ENCODE measurements around the gene C12orf56.
A peak's percentile ranks its signal among the peaks of the same experiment; 100 is the strongest.

The C12orf56 gene

DNA sequence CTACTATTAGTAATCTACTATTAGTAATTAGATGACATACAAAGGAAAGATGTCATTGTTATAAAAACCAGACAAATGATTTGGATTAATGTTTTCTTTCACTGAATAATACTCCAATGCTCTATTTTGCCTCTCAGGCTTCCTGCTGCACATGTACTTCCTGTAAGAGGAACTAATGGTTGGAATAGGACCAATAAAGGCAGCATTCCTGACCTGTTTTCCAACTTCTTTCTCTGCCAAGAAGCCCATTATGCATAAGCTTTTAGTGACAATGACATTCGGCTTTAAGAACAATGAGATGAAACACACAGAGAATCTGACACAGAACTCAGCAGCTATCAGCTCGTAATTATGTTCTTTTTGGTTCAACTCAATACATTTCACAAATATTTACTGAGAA lies 5.2 kb upstream of the C12orf56 start:
- Mint-ChIP-seq H3K36me3 (ENCODE audit: low read depth) (no peaks in the 10 kb centered on the region), H3K9me3 (no peaks in the 10 kb centered on the region), H3K4me1 (peaks cover 8% of the 10 kb centered on the region), H3K27ac (no peak overlapping the region), H3K4me3 (no peak overlapping the region), H3K27me3 (ENCODE audit: low read depth, poor library complexity) (peaks cover 4% of the 10 kb centered on the region)
- no peak for DNase-seq
- TF ChIP-seq, protein P1, sequence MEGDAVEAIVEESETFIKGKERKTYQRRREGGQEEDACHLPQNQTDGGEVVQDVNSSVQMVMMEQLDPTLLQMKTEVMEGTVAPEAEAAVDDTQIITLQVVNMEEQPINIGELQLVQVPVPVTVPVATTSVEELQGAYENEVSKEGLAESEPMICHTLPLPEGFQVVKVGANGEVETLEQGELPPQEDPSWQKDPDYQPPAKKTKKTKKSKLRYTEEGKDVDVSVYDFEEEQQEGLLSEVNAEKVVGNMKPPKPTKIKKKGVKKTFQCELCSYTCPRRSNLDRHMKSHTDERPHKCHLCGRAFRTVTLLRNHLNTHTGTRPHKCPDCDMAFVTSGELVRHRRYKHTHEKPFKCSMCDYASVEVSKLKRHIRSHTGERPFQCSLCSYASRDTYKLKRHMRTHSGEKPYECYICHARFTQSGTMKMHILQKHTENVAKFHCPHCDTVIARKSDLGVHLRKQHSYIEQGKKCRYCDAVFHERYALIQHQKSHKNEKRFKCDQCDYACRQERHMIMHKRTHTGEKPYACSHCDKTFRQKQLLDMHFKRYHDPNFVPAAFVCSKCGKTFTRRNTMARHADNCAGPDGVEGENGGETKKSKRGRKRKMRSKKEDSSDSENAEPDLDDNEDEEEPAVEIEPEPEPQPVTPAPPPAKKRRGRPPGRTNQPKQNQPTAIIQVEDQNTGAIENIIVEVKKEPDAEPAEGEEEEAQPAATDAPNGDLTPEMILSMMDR (IDR thresholded peaks at IDR 0.05), result no peak

DNA sequence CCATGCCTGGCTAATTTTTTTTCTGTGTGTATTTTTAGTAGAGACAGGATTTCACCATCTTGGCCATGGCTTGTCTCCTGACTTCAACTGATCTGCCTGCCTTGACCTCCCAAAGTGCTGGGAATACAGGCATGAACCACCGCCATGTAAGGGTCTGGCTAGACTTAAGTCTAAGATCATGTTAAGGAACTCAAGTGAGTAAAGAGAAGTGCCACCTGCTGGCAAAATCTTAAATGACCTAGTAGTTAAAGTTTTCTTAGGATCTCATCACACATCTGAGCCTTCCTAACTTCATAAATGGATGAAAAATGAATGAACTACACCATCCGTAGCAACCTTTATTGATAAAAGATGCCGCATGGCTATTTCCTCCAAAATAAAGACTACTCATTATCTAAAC lies 1.7 kb upstream of the C12orf56 start:
- DNase-seq, result no peak
- H3K27me3 Mint-ChIP-seq (ENCODE audit: low read depth, poor library complexity), result peaks cover 7% of the 10 kb centered on the region
- no peaks in the 10 kb centered on the region for H3K36me3 Mint-ChIP-seq (ENCODE audit: low read depth)
- no peak overlapping the region for H3K4me3 Mint-ChIP-seq
- TF ChIP-seq, protein P1 (IDR thresholded peaks at IDR 0.05), result peak; percentile 31
- no peaks in the 10 kb centered on the region for H3K4me1 Mint-ChIP-seq
- H3K9me3 Mint-ChIP-seq, result no peaks in the 10 kb centered on the region
- no peak overlapping the region for H3K27ac Mint-ChIP-seq

DNA sequence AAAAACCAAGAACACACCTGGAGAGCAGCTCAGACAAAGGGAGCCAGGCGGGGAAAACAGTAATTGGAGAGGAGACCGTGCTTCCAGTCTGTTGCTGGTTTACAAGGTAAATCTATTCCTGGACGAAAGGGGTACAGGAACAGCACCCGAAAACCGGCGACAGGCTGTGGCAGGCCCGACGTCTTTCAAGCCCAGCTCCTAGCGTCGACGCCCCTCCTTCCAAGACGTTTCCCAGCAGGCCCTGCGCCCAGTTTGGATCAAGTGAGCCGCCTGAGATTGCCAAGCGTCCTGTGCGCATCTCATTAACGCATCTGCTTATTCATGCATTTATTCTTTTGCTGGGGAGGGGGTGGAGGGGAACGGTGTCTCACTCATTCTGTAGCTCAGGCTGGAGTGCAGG lies 1.4 kb downstream of the C12orf56 start:
- Mint-ChIP-seq H3K4me3 (no peak overlapping the region), H3K9me3 (no peaks in the 10 kb centered on the region)
- TF ChIP-seq, protein P1 (IDR thresholded peaks at IDR 0.05), result no peak

DNA sequence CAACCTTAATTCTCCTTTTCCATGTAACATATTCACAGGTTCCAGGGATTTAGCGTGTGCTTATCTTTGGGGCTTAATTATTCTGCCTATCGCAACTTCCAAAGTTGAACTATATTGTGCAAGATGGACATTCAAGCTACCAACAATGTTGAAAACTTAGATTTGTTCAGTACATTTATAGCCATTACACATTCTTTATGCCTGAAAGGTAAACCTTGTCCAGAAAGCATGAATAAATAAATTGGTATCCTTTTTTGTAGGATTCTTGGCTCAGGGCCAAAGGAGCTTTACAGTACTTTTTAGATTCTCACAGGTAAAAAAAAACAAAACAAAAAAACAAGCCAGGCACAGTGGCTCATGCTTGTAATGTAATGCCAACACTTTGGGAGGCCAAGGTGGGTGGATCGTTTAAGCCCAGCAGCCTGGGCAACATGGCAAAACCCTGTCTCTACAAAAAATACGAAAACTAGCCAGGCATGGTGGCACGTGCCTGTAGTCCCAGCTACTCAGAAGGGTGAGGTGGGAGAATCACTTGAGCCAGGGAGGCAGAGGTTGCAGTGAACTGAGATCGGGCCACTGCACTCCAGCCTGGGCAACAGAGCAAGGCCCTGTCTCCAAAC lies 3.3 kb downstream of the C12orf56 start:
- TF ChIP-seq, protein P1 (IDR thresholded peaks at IDR 0.05), result no peak
- no peak for DNase-seq
- no peak overlapping the region for H3K27ac Mint-ChIP-seq
- H3K36me3 Mint-ChIP-seq (ENCODE audit: low read depth), result no peaks in the 10 kb centered on the region
- H3K4me3 Mint-ChIP-seq, result no peak overlapping the region
- H3K9me3 Mint-ChIP-seq, result no peaks in the 10 kb centered on the region
- no peaks in the 10 kb centered on the region for H3K4me1 Mint-ChIP-seq
- H3K27me3 Mint-ChIP-seq (ENCODE audit: low read depth, poor library complexity), result peaks cover 6% of the 10 kb centered on the region

More for the DNA sequence above, 1.4 kb downstream of the C12orf56 start:
- DNase-seq, result no peak
- no peaks in the 10 kb centered on the region for H3K4me1 Mint-ChIP-seq
- H3K36me3 Mint-ChIP-seq (ENCODE audit: low read depth), result no peaks in the 10 kb centered on the region
- H3K27me3 Mint-ChIP-seq (ENCODE audit: low read depth, poor library complexity), result peaks cover 3% of the 10 kb centered on the region
- no peak overlapping the region for H3K27ac Mint-ChIP-seq

DNA sequence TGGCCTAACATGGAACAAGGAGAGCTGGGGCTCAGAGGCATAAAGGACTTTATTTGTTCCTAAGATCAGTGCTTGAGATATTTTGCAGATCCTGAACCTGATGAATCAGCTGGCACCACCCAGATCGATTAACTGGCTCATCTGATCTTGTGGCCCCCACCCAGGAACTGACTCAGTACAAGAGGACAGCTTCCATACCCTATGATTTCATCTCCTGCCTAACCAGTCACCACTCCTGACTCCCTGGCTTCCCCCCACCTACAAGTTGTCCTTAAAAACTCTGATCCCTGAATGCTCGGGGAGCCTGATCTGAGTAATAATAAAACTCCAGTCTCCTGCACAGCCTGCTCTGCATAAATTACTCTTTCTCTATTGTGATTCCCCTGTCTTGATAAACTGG lies 5.1 kb downstream of the C12orf56 start:
- Mint-ChIP-seq H3K9me3 (peaks cover 13% of the 10 kb centered on the region), H3K4me1 (no peaks in the 10 kb centered on the region), H3K36me3 (ENCODE audit: low read depth) (no peaks in the 10 kb centered on the region), H3K4me3 (no peak overlapping the region), H3K27ac (no peak overlapping the region), H3K27me3 (ENCODE audit: low read depth, poor library complexity) (peaks cover 7% of the 10 kb centered on the region)
- TF ChIP-seq, protein P1 (IDR thresholded peaks at IDR 0.05), result no peak
- DNase-seq, result no peak

DNA sequence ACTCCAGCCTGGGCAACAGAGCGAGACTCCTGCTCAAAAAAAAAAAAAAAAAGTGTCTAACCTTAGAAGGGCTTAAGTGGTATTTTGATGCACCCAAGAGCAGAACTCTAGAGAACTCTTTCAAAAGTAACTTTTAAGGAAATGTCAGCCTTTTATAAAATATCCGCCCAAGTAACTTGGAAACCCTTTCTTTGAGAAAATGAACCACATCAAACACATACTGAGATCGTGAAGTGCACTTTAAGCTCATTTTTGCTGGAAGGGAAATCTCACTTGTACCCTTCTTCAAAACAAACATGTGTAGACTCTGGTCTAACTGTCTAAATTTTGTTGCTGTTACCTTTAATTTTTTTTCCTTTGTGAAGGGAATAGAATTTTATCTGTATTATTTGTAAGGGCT lies 5.5 kb downstream of the C12orf56 start:
- Mint-ChIP-seq H3K27ac (no peak overlapping the region), H3K36me3 (ENCODE audit: low read depth) (no peaks in the 10 kb centered on the region), H3K9me3 (peaks cover 18% of the 10 kb centered on the region), H3K27me3 (ENCODE audit: low read depth, poor library complexity) (peaks cover 7% of the 10 kb centered on the region), H3K4me3 (no peak overlapping the region), H3K4me1 (no peaks in the 10 kb centered on the region)
- no peak for DNase-seq
- TF ChIP-seq, protein P1 (IDR thresholded peaks at IDR 0.05), result no peak

Measured in nephron progenitor cell (in vitro differentiated cells).